GM19351 (cell line): Measurements from ENCODE around the gene PAK4.
"Not testable (repeated sequence)": the region's sequence is repeated elsewhere in the genome, so short reads cannot be mapped to it uniquely, and the experiment has no call there.

Experiments
- ATAC-seq: cut with Tn5 transposase; IDR thresholded peaks from one replicate; pipeline ENCODE4 v1.9.1; 2021; ENCODE audit warnings: mild to moderate bottlenecking, moderate library complexity; ENCODE audit not compliant: unreplicated experiment

Gene PAK4

DNA sequence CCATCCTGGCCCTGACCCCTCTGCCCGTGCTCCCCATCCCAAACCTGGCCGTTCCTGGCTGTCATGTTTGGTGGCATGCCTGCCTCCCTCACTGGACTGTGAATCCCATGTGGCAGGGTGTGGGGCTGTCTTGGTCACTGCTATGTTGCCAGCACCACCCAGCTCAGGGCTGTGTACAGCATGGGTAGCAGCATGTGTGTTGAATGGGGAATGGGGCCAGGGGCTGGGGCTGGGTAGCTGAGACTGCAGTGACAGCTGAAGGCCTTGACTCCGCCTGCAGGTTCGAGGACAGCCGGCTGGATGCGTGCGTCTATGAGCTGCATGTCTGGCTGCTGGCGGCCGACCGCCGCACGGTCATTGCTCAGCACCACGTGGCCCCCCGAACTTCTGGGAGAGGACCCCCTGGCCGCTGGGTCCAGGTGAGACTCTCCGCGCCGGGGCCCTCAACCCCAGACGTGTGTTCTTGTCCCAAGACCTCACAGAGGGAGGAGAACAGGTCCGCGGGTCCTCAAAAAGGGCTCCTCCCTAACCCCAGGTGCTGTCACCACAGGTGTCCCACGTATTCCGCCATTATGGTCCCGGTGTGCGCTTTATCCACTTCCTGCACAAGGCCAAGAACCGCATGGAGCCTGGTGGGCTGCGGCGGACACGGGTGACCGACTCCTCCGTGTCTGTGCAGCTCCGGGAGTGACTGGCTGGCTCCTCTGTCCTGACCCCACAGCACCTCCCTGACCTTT lies 74.6 kb downstream of the PAK4 start:
- ATAC-seq: no peak

DNA sequence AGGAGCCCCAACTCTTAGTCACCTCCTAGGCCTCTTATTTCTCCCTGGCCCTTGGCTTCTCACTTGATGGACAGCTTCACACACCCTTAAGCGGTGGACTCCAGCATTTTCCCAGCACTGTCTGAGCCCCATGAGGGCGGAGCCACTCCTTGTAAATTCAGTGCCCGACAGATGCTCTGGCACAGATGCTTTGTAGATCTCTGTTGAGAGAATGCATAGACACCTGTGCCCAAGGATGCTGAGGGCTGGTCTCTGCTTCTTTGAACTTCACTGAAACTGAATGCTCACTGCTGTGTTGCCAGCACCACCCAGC lies 75.2 kb downstream of the PAK4 start:
- no peak for ATAC-seq

DNA sequence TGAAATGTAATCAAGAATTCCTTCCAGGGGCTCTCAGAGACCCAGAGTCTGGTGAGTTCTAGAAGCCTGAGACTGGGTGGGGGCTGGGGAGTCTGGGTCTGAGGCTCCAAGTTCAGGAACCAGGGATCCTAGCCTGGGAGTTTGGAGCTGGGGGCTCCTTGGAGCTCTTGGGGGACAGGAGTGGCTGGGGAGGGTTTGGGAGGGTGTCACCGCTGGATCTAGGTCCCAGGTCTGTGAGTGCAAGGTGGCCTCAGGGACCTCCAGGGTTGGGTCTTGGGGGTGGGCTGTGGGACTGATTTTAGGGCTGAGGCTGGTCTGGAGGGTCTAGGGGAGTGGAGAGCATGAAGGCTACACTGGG lies 77.4 kb downstream of the PAK4 start:
- no peak for ATAC-seq

DNA sequence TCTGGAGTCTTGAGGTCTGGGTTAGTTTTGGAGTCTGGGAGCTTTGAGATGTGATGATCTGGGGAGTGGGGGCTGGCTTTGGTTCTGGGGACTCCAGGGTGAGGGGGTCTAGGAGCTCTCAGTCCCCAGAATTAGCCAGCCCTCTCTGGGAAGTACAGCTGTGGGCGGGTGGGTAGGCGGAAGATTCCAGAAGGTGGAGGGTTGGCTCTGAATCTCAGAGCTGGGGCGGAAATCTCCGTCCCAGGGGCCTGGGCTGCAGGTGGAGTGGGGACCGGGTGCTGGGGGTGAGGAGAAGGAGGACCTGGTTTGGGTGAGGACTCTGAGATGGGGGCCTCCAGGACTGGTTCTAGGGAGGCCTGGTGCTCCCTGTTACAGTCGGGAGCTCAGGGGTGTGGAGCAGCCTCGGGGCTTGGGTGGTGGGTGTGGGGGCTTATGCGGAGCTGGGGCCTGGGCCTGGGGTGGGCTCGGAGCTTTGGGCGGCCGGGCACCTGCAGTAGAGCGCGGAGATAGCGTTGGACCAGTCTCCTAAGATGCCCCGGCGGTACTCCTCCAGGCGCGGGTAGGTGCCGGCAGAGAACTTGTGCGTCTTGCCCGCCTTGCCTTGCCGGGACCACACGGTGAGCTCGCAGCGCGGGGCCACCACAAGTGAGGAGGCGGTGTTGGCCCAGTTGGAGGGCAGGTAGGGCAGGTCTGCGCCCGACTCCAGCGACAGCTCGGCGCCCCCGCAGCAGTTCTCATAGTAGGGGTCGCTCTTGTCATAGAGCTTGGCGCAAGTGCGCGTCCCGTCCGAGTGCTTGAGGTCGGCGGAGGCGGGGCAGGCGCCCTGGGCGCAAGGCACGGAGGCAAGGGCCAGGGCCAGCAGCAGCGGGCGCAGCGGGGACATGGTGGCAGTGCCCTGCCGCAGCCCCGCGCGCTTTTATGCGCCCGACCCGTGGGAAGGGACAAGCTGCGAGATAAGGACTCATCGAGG lies 78.1 kb downstream of the PAK4 start, which contains the start of gene SYCN:
TSS of gene SYCN (minus strand) at position 892 of the 970 bp plus-strand sequence. CDS start at position 883, 9 bp downstream.
- ATAC-seq: no peak

DNA sequence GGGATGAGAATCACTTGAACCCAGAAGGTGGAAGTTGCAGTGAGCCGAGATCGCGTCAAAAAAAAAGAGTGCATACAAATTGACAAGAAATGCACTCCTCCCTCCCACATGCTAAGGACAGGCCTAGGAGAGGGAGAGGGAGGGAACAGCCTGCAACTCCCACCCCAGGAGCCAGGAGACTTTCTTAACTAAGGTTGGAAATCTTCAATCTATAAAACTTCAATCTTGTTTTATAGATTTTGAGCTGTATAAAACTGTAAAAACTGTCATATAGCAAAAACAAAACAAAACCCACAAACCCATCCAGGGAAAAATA lies 79.8 kb downstream of the PAK4 start:
- ATAC-seq: no peak

DNA sequence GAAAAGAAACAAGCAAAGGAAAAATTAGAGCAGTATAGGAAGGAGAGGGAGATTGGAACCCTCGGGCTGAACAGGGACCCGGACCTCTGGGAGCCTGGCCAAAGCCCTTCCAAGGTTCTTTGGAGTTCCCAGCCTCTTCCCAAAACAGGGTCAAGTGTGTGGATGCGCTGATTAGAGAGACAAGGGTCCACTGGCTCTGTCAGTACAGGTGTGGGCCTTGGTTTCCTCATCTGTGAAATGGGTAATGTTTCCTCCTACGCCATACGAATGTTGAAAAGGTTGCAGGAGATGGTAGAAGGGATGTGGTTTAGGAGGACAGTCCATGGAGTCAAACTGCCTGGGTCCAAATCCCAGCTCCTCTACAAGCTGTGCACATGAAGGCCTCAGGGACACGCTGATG lies 80.5 kb downstream of the PAK4 start:
- ATAC-seq: no peak

DNA sequence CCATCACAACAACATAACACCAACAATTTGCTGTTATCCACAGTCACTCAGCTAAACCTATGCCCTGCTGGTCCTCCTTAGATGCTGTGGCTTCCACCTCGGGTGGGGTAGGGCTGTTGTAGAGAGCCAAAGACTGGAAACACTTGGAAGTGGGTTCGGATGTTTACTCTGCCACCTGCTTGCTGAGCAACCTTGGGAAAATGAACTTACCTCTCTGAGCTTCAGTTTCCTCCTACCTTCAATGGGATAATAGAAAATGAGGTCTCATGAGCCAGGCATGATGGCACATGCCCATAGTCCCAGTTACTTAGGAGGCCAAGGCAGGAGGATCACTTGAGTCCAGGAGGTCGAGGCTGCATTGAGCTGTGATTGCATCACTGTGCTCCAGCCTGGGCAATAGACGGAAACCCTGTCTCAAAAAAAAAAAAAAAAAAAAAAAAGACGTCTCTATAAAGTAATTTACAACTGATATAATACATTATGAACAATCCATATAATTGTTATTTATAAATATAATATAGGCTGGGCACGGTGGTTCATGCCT lies 81.8 kb downstream of the PAK4 start:
- no peak for ATAC-seq

DNA sequence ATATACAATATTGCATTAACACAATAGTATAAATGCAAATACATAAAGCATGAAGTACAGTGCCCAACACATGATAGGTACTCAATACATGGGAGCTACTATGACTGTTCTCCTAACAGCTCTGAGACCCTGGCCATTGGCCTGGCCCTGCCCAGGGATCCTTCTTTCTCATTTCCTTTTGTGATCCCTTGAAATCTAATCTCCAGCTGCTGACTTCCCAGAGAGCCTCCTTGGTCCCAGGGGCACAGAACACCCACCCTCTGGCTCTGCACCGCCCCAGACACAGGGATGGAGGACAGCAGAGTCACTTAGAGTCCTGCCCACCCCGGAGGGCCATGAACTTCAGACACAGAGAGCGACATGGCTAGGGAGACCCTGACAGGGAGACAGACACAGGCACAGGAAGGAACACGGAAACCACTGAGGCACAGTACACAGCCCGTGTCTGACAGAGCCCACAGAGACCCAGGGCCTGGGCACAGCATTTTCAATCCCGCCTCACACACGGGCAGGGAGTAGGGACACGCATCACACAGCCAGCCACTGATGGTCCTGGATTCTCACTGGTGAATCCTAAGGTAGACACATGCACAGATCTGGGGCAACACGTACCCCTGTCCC lies 82.7 kb downstream of the PAK4 start:
- no peak for ATAC-seq

DNA sequence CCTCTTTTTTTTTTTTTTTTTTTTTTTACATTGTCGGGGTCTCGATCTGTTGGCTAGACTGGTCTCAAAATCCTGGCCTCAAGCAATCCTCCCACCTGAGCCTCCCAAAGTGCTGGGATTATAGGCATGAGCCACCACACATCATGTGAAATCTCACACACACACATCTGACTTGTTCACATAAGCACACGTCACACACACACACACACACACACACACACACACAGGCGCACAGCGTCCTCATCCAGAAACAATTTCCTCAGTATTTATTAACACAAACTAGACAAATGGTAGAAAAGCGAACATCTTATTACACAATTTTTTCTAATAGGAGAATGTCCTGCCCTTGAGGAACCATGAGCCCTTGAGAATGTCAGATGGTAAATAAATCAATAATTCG lies 83.6 kb downstream of the PAK4 start:
- ATAC-seq: no peak

DNA sequence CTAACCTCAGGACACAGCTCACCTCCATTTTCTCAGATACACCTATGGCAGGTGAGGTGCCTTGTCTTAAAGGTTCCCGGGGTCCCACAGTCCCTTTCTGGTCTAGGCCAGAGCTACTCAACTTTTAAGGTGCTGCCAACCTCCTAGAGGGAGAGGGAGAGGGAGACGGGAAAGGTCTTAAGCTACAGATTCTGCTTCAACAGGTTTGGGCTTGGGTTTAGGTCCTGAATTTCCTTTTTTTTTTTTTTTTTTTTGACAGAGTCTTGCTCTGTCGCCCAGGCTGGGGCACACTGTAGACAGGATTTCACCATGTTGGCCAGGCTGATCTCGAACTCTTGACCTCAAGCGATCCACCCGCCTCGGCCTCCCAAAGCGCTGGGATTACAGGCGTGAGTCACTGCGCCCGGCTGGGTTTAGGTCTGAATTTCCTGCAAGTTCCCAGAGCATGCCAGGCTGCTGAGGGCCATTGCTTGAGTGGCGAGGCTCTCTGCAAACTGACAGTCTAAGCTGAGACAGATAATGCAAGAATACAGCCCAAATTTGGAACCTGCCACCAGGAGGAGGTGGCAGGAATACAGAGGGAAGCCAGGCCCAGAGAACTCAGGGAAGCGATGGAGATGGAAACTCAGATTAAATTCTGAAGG lies 86.3 kb downstream of the PAK4 start:
- ATAC-seq: no peak

DNA sequence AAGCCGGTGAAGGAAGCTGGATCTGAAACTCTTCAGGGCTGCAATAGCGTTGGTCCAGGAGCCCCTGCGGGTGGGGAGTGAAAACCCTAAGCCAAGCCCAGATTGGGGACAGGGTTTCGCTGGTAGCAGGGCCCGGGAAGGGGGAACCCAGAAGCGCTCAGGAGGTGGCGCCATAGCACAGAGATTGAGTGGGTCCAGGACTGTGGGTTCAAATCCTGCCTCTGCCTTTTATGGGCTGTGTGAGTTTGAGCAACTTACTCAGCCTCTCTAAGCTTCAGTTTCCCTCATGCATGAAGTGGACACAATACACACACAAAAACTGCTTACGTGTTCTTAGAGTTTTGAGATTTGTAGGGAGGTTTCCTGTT lies 86.8 kb downstream of the PAK4 start:
- no peak for ATAC-seq

DNA sequence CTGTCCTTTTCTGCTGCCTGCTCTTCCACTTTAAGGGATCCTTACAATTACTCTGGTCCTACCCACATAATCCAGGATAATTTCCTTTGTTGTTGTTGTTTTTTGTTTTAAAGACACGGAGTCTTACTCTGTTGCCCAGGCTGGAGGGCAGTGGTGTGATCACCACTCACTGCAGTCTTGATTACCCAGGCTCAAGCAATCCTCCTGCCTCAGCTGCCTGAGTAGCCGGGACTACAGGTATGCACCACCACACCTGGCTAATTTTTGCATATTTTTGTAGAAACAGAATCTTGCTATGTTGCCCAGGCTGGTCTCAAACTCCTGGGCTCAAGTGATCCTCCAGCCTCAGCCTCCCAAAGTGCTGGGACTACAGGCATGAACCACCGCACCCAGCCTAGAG lies 89.7 kb downstream of the PAK4 start:
- ATAC-seq: not testable (repeated sequence)

DNA sequence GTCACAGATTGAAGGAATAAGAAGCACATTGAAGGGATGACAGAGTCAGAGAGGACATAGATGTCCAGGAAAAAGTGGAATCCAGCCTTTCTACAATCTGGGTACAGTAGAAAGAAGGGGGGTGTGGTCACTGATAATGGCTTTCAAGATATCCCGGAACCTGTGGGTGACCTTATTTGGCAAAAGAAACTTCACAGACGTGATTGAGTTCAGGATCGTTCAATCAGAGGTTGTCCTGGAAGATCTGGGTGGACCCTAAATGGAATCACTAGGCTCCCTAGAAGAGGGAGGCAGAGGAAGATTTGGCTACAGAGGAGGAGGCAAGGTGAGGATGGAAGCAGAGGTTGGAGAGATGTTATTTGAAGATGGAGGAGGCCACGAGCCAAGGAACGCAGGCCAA lies 91.5 kb downstream of the PAK4 start:
- no peak for ATAC-seq

DNA sequence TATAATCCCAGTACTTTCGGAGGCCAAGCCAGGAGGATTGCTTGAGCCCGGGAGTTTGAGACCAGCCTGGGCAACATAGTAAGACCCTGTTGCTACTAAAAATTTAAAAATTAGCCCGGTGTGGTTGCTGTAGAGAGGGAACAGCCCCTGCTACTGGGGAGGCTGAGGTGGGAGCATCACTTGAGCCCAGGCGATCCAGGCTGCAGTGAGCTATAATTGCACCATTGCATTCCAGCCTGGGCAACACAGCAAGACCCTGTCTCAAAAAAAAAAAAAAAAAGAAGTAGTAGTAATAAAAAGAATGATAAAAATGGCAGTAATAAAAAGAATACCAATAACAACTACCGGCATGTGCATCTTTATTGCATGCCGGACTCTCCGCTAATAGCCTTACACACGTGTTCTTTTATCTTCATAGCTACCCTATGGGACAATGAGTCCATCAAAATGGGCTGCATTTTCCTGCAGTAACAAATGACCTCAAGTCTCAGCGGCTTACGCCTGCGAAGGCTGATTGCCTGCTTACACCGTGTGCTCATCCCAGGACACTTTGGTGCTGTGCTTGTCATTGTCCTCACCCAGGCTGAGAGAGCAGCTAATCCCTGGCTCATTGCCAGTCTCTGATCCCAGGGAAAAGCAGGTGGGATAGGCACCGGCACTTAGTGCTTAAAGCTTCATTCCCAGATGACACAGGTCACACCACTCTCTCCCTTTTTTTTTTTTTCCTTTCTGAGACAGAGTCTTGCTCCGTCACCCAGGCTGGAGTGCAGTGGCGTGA lies 92.8 kb downstream of the PAK4 start:
- no peak for ATAC-seq

DNA sequence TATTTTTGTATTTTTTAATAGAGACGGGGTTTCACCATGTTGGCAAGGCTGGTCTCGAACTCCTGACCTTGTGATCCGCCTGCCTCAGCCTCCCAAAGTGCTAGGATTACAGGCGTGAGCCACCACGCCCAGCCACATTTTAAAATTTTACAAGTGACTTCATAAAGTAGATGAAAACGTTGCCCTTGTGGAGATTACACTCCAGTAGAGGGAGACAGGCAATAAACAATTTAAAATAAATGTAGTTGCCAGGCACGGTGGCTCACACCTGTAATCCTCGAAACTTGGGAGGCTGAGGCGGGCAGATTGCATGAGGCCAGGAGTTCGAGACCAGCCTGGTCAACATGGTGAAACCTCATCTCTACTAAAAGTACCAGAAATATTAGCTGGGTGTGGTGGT lies 93.5 kb downstream of the PAK4 start:
- ATAC-seq: not testable (repeated sequence)

DNA sequence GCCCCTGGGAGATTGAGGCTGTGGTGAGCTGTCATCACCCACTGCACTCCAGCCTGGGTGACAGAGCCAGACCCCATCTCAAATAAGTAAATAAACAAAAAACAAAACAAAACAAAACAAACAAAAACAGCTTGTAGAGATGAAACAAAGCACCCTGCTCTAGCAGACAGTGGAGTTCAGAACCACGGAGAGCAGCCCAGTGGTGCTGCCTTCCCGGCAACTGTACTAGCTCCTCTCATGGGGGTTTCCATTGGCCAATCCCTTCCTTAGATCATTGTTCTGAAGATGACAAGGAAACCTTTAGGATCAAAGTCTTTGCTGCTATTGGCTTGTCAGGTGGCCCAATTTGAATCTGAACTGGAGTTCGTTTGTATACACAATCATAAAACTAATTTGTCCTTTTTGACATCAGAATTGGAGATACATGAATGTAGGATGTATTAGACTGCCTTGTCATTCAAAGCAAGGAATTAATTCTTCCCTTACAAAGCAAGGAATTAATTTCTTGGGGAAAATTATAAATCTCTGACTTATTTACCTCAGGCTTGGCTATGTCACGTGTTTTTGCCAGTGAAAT lies 98.2 kb downstream of the PAK4 start:
- ATAC-seq: no peak

DNA sequence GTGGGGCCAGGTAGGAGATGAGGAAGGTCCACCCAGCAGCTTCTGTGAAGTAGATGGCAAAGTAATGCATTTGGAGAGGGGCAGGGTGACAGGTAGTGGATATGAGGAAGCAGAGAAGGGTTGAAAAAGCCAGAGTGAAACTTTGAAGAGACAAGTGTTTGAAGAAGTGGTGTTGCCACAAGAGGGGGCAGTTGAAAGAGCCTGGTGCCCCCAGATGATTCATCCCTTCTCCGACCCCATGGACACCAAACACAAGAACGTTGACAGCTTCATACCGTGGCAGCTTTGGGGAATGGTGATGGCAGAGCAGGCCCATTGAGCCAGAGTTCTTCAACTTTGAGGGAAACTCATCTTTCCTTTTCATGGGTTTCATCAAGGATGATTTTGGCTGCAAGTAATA lies 99.3 kb downstream of the PAK4 start:
- ATAC-seq: no peak
